NCI-H1417 treated with DMSO at 0.1 percent for 48 hours (cell line): ENCODE results near the gene C1orf226.

Experiments
- DNase-seq: peaks from one replicate; lab custom pipeline; 2025; lab: John Stamatoyannopoulos, UW

The C1orf226 gene

DNA sequence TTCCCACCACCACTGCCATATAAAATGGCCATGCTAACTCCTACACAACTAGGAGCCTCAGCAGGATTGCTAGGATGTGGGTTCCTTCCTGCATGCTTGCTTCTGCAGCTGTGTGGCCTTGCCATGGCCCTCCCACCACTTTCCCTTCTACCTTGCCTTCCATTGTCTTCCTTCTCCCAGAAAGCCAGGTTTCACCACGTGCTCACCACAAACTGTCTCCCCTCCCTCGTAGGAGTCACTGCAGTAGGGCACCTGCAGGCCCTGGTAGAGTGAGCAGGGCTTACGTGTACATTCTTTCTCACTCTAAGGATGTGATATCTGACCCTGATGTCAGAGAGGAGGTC is 3.7 kb downstream of the C1orf226 start:
- no peak for DNase-seq

DNA sequence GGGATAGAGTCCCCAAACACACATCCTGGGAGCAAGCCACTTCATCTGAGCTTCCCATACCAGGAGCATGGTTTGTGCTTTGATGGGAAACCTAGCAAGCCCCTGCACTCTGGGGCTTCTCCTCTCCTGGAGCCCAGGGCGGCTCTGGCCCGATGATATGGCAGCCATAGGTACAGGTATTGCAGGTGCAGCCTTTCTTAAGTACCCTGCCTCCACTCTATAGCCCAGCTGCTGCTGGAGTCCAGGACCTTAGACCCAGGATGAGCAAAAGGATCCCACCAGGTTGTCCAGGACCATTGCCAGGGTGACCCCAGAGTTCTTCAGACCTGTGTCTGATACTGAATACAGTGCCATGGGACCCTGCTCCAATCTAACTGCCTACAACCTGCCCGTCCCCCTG is 4.2 kb downstream of the C1orf226 start:
- no peak for DNase-seq

DNA sequence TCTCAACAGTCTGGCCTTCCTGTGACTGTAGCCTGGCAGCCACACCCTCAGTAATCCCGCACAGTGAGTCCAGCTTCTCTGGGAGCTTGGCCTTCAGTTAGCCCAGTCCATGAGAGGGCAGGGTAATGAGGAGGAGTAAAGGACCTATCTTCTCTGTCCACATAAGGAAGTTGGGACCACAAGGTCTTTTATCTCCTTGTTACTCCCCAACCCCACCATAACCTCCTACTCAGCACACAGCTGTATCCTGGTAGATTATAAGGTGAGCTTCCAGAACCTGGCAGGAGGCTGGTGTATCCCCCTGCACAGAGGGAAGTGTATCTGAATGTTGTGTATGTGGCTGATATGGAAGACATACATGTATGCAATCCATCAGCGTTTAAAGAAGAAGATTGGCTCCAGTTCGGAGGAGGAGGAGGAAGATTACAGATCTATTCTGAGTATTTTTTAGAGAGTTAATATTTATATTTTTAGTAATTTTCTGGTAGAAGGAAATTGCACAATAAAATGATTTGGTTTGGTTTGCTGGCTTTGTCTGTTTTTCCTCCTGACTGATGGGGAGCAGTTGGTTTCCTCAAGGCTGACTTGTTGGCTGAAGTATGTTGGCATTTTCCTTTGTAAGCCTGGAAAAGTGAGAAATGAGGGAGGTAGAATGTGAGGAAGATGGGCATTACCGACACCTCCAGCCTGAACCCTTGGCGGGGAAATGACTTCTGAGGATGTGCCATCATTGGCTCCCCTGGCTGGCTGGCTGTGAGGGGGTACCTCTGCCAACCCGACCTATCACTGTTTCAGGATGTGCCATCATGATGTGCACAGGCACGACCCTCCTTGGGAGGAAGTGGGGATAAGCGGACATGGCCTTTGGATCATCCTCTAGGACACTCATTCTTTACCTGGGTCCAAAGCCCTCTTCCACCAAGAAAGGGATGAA is 5.0 kb downstream of the C1orf226 start:
- DNase-seq: no peak

DNA sequence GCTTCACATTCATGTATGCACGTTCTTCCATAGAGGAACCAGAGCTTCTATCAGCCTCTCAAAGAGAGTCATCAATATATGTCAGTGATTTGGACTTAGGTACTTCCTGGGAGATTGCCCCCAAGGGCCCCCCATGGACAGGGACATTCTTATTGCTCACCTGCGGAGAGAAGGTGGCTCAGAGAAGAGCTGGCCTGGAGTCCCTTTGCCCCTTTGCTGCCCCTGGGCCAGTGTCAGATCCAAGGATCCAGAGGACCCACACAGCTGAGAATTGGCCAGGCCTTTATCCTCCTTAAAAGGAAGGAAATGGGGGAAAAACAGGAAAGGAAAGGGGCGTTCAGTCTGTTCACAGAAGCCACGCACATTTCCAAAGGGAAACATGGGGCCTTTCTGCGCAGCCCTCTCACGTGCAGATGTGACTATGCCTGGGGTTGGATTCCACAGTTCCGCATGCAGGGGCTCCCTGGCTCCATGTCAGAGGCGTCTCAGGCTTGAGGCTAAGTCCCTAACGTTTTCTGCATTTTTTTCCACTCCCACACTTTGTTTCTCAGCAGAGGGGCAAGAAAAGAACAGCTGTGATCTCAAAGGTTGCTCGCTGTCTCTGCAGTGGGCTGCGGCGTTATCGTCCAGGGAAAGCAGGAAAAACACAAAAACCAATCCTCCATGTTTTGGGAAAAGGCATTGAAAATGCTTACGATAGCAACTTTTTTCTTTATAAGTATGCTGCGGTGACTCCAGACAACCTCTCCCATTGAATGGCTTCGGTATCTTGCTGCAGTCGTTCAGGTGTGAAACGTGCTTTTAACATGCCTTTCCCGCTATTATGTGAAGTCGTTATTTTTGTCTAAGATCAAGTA is 5.9 kb downstream of the C1orf226 start:
- no peak for DNase-seq

DNA sequence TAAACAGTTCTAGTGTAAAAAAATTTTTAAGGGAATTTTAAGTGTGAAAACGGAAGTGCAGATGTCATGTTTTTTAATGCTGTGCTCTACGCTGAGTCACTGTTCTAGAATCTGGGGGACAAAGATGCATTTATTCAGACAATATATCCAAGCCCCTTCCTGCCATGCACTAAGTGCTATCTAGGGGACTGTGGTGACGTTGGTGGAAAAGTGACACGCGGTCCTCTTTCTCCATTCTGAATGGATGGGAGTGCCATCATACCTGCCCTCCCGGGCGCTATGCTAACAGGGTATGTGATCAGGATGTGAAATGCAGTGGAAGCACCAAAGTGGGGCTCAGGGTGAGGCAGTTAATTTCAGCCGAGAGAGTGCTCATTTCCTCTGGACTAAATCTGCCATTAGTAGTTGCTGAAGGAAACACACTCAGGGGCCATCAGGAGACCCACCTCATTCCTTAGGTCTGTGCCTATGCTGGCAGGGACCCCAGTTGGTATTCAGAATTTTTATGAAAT is 6.6 kb downstream of the C1orf226 start:
- no peak for DNase-seq

DNA sequence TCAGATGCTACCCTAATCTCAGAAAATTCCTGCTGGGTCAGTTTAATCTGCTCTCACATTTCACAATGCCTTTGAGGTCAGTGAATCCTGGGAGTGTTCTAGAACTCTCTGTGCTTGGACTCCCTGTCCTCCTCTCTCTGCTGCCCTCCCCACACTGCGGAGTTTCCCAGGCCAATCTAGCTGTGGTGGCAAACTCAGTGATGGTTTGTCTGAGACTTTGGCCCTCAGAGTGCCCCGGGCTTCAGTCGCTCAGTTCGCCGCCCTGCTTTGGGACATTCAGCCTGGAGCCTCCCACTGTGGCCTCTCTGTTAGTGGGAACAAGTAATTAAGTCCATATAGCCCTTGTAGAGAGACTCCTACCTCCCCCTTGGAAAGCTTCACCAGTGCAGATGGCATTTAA is 7.1 kb downstream of the C1orf226 start:
- DNase-seq: no peak

DNA sequence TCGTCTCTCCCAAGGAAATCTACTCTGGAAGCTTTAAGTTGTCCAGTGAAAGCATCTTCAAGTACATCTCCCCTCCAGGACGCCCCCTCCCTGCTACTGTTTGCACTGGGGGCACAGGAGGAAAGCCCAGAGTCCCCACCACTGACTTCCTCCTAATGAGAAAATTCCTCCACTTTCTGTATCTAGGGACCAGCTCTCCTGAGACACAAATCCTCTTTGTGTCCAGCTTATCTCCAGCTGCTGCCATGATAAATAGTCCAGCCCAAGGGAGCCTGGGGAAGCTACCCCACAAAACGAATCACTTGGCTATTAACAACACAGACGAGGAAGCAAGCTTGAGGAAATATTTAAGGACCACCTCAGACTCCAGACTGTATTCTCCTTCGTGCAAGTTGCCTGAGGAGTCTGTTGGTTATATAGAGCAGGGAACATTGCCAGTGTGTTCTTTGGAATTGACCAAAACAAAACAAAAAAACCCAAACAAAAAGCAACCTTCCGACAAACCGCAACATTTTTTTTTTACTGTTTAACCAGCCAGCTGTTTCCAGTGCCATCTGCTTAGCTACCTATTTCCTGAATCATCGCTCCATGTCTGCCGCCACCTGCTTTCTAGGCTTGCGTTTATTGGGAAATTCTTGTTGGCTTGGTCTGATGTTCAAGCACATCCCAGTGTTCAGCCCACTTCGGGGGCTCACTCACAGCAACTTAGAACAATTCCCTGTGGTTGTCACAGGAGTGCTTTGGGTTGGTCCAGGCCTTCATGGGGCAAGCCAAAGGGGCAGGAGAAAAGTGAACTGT is 7.7 kb downstream of the C1orf226 start:
- DNase-seq: no peak

DNA sequence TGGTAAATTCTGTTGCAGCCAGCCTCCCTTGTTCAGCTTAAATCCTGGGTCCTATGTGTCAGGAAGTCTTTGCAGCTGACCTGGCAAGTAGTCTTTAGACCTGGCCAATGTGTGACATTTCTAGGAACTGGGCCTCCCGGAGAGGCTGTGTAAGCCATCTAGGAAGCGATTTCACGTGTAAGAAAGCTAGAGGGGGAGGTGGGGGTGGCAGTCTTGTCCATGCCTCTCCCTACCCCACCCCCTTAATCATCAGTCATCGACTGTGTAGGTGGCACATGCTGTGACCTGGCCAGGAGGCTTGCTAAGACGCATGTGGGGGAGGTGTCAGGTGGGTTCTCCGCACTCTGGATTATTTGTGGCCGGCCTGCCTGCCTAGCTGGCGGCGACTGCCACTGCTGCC is 8.4 kb downstream of the C1orf226 start:
- no peak for DNase-seq

DNA sequence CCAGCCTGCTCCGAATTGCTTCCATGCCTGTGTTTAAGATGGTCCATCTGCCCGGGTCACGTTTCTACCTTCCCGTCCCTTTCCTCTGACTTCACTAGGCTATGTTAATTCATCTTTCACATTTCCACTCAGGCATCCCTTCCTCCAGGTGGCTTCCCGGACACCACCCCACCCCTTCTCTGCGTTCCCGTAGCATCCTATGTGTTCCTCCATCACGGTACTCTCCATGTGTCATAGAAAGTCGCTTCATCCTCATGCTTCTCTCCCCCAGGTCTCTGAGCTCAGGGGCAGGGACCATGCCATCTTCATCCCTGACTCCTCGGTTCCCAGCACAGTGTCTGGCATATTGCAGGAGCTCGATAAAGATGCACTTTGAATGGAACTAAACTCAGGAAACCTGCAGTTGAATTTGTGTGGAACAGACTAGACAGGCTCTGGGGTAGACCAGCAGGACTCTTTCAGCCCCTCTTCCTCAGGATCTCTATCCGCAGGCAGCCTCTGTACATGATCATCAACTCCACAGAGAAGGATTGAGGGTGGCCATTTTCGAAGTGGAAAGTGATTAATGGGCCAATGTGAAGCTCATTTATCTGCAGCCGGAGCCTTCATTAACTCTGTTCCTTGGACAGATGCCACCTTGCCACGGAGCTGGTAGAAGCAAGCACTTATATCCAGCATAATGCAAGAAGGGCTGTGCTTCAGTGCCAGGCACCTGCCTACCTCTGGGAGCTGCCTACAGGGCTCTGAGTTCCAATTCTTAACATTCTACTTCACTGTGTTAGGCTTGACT is 9.1 kb downstream of the C1orf226 start:
- DNase-seq: no peak

DNA sequence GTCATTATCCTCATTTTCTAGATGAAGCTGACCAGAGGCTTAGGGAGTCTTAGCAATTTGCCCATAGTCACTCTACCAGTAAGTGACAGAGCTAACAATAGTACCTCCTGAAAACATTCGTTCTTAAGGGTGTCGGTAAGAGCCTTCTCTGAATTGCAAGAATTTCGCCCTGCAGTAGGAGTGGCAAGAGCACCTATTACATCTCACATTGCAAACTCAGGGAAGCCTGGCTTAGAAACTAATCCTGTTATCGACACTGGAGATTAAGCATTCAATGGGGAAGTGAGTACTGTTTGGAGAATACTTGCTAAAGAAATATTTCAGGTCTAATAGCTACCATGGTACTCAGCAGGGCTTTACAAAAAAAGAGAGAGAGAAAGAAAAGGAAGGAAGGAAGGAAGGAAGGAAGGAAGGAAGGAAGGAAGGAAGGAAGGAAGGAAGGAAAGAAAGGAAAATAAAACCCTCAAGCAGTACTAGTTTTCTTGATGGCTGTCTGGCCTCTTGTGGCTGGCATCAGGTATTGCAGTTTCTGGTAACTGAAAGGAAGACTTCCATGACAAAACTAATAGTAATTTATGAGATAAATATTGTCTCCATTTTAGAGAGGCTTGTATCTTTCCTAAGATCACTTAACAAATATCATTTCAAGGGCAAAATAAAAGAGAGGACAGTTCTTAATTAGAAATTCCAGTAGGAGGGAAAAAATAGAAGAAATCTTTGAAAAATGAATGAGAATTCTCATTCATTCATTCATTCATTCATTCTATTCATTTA is 10.4 kb downstream of the C1orf226 start:
- no peak for DNase-seq

DNA sequence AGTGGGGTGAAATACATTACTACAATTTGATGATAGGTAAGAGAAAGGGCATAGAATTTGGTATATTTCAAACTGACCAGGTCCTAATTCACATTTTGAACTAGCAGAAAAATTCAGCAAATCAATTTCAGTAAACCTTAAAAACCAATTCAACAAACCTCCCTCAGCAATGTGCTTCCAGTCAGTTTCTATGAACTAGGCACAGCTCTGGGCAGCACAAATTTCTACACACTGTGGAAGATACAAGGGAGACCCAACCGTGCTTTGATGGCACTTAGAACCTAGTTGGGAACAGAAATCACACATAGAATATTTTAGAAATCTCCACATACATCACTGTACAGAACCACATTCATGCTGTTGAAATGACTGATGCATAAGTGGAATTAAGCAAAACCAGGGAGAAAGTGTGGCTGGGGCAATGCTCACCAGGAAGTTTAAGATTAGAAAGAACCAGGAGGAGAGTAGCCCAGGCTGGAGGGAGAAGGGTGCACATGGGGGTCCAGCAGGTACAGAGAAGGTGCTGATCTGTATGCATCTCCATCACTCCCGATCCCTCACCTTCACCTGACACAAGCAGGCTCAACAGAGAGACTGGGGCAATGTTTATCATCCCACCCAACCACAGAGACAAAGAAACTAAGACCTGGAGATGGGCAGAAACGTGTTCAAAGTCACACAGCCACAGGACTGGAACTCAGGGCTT is 14.8 kb downstream of the C1orf226 start:
- no peak for DNase-seq

DNA sequence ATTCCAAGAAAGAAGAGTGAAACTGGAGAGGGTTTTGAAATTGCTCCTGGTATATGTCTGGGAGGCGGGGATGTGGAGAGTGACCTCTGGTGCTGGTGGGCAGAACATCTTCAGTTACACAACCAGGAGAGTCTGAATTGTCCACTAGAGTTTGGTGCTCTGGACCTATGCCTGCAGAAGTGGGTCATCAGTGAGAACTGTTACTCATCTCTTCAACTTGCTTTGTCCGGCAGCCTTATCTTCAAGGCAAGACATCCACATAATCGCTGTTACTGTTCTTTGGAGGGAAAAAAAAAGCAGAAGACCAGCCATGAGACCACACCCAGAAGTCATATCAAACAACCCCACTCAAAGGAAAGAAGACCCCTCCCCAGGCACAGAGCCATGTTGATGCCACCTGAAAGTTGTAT is 15.5 kb downstream of the C1orf226 start:
- no peak for DNase-seq

DNA sequence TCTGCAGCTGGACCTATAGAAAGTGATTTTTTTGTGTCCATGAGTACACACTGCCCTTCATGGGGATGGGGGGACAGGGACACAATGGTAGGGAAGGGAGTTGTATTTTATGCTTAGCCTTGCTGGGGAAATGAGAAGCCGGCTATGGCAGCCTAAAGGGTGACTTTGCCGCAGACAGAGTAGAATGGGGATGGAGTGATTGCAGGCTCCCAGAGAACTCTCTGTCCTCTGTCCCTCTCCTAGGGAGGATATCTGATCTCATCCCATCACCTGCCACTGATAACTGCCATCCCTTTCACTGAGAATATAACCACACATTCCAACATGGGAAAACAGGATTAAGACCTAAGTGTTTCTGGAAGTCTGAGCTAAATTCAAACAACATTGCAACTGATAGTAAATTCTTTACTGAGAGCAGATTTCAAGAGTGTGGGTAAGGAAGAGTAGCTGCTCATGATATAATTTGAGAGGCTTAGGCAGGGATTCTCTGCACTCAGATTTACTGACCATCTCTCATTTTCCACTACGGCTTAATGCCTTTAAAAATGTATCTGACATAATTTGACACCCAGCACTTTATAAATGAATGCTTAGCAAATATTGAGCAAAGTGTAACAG is 16.5 kb downstream of the C1orf226 start:
- no peak for DNase-seq

DNA sequence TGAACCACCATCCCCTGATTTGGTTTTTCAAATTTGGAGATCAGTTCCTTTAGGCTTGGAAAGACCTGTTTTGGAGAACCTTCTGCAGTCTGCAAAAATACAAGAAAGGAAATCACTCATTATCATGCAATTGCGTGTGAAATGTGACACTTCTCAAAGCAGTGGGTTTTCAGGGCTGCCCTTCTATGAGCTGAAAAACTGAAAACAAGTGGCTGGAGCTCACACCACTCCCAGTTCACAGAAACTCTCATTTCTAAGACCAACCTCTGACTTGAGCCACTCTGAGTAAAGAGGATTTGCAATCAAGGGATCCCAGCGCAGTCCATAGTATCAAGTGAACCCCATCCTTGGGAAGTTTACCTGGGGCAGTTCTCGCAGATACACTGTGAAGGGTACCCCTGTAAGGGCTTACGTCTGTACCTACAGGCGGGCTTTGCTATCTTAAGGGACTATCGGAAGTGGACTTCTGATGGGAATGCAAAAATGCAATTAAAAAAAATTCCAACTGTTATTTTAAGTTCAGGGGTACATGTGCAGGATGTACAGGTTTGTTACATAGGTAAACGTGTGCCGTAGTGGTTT is 17.6 kb downstream of the C1orf226 start:
- DNase-seq: no peak

DNA sequence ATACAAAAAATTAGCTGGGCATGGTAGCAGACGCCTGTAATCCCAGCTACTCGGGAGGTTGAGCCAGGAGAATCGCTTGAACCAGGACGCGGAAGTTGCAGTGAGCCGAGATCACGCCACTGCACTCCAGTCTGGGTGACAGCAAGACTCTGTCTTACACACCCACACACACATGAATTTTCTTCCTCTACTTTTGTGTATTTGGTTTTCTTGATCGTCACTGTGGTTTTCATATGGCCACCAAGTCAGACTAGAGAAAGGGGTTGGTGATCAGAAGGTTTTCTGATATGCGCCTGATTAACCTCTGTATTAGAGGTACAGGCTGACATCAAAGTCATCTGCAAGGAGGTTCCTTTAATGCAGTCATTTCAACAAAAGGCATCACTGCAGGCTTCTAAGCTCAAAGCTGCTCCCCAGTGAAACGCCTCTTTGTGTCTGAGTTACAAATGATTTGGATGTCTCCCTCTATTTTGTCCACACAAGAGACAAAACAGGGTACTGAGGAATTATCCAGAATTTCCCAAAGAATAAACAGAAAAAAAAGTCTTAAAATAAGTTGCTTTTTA is 19.3 kb downstream of the C1orf226 start:
- DNase-seq: no peak

DNA sequence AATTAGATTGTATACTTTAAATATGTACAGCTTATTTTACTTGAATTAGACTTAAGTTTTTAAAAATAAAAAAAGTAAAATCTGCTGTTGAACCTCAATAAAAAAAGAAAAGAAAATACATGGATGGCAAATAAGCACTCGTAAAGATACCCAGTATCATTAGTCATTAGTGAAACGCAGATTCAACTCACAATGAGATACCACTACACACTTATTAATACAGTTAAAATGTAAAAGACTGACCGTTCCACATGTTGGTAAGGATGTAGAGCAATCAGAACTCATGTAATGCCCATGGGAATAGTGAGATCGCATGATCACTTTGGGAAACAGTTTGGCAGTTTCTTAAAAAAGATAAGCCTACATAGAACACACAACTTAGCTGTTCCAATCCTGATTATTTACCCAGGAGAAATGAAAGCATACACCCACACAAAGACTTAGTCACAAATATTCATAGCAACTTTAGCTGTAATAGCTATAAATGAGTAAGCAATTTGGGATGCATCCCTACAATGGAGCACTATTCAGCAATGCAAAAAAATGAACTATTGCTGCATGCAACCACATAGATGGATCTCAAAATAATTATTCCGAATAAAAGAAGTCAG is 23.1 kb downstream of the C1orf226 start:
- DNase-seq: no peak

DNA sequence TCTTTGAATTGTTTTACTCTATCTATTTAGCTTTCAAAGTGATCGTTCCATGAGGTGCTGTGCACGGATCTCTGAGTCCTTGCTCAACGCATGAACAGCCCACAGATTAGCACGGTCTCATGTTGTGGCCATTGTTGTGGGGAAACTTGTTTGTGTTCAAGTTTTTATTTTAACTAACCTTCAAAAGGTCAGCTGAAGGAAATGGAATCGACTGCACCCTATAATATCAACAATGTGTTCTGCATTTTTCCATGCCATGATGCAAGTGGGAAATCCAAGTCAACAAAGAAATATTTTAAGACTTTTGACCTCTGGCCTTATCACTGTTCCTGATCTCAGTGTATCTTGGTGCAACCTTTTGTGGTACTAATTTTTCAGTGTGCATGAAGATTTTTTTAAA is 24.3 kb downstream of the C1orf226 start:
- no peak for DNase-seq

DNA sequence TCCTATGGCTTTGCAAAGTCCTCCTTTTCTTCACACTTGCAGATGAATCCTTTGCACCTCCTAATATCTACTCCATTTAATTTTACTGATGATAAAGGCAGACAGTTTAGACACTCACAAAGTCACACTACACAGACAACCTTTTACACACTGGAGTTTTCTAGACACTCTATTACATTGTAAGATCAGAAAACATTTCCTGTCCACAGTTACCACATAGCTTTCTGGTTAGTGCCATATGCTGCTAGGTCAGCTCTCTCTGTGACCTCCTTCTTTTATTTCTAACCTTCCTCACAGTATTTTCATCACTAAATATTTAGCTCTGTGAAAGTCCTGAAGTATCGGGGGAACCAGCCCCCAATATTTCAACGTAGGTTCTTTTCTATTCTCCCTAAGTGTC is 25.3 kb downstream of the C1orf226 start:
- DNase-seq: no peak
